Esophagus muscularis mucosa (tissue), 3 donors: ENCODE data around the gene PRKAR1B.

Source experiments
- CTCF ChIP-seq, 3 experiments: fragments of 200-600 bp in 2 of 3; fragments of 450-650 bp in 1 of 3; sonication (generic) in 2 of 3; IDR thresholded peaks; one replicate each; pipeline ENCODE4 v1.5.1; 2017 to 2019; ENCODE audit warnings: antibody characterized with exemption in 3 of 3, mild to moderate bottlenecking in 2 of 3, moderate library complexity in 1 of 3
- POLR2A ChIP-seq: fragments of 450-650 bp; IDR thresholded peaks from one replicate; pipeline ENCODE4 v1.6.1; 2017; ENCODE audit warnings: antibody characterized with exemption, moderate library complexity, mild to moderate bottlenecking, low read depth

GRCh38 chr7:716222-716621 is 10.9 kb downstream of the PRKAR1B start:
- no peak for TF ChIP-seq CTCF (IDR thresholded peaks at IDR 0.05)
- no peak for TF ChIP-seq POLR2A
